ENCODE measurements around the gene NRG2. TPM values are rescaled to one million over a fixed set of nuclear protein-coding genes. Genes with fewer than 3 reads are reported as not detected.
A peak's percentile ranks its signal among the peaks of the same experiment; 100 is the strongest.

The NRG2 gene
- total and polyA plus RNA-seq, 10 donors, result 0.83 to 7.7 (median 4.4) TPM

DNA sequence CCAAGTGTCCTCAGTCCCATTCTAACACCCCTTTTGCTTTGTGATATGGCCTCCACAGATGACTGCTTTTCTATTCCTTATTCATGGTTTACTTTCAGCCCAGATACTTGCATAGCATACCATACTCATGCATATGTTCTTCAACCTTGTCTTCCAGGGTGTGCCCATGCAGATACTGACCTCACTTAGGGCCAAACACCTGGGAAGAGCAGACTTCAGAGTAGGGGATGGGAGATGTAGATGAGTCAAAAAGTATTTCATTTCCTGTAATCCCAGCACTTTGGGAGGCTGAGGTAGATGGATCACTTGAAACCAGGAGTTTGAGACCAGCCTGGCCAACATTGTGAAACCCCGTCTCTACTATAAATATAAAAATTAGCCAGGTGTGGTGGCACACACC, 58.3 kb downstream of the NRG2 start:
- no peak for DNase-seq
- peaks cover 0 to 11% (median 0%) of the 10 kb centered on the region in 7 donors for H3K27me3 ChIP-seq (replicated peaks in 1 of 7)
- intact Hi-C loops (cut with DNase I; ENCODE audit: low total_unique reads), result no loop called here
- WGBS, 5 donors, result 83 to 96% (median 94%) methylated on average over 1 of the region's 1 CpG
- H3K27ac ChIP-seq, result peak overlapping the region in 2 of 8 donors; percentile 29 to 46
- TF ChIP-seq POLR2AphosphoS5 (IDR thresholded peaks at IDR 0.05), result no peak
- TF ChIP-seq POLR2A (IDR thresholded peaks at IDR 0.05), result no peak
- H3K4me3 ChIP-seq, result no peak overlapping the region
- H3K9me3 ChIP-seq, result no peaks in the 10 kb centered on the region
- H3K36me3 ChIP-seq, result no peaks in the 10 kb centered on the region
- peaks cover 0 to 19% (median 9%) of the 10 kb centered on the region in 6 donors for H3K4me1 ChIP-seq

GRCh38 chr5:139982975-139983240, 60.2 kb downstream of the NRG2 start:
- TF ChIP-seq POLR2AphosphoS5 (IDR thresholded peaks at IDR 0.05) (no peak), CTCF (IDR thresholded peaks at IDR 0.05 in 8 of 11, conservative IDR thresholded peaks at IDR 0.05 in 3 of 11) (no peak), POLR2A (IDR thresholded peaks at IDR 0.05) (no peak)
- H3K27me3 ChIP-seq (replicated peaks in 1 of 7), result peaks cover 0 to 11% (median 0%) of the 10 kb centered on the region in 7 donors
- H3K36me3 ChIP-seq, result no peaks in the 10 kb centered on the region
- H3K4me1 ChIP-seq, result peaks cover 0 to 19% (median 9%) of the 10 kb centered on the region in 6 donors
- no peak overlapping the region for H3K27ac ChIP-seq
- no peak overlapping the region for H3K4me3 ChIP-seq
- intact Hi-C loops (cut with DNase I; ENCODE audit: low total_unique reads), result no loop called here
- H3K9me3 ChIP-seq, result no peaks in the 10 kb centered on the region
- DNase-seq, result no peak

DNA sequence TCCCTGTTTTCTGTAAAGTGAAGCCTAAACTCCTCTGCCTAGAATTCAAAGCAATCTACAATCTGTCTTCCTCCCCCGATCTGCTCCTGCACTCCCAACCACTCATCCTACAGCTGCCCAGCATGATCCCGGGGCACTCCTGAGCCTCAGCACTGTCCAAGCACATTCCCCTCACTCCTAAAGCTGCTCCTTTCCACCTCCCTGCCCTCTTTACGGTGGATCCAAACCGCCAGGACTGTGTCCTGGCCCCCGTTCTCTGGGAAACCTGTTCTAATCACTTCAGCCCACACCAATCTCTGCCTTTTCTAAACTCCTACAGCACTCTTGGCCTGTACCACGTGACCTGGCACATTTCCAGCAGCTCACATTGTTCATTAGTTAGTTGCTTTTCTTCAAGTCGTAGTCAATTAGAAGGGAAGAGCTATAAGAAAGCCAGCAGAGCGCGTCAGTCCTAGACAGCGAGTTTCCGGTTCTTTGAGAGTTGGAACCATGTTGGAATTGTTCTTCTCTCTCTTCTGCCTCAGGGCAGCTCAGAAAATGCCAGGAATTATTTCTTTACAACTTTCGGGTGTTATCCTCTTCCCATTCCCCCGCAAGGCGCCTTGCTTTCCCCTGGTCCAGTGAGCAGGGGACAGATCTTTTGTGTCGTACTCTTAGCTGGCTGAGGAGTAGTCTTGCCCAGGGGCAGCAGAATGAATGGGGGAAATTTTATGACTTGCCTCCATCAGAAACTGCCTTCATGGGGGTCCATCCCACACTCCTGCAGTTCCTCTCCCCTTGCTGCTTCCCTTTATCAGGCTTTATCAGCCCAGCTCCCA, 60.7 kb downstream of the NRG2 start:
- WGBS, 5 donors, result 74 to 81% (median 75%) methylated on average over 15 of the region's 15 CpGs
- H3K27me3 ChIP-seq (replicated peaks in 1 of 7), result peaks cover 0 to 11% (median 0%) of the 10 kb centered on the region in 7 donors
- intact Hi-C loops (cut with DNase I; ENCODE audit: low total_unique reads), result no loop called here
- TF ChIP-seq POLR2A (IDR thresholded peaks at IDR 0.05) (no peak), POLR2AphosphoS5 (IDR thresholded peaks at IDR 0.05) (no peak), CTCF (IDR thresholded peaks at IDR 0.05 in 8 of 11, conservative IDR thresholded peaks at IDR 0.05 in 3 of 11) (no peak)
- H3K9me3 ChIP-seq, result no peaks in the 10 kb centered on the region
- H3K36me3 ChIP-seq, result no peaks in the 10 kb centered on the region
- no peak overlapping the region for H3K4me3 ChIP-seq
- H3K4me1 ChIP-seq, result peaks cover 0 to 19% (median 9%) of the 10 kb centered on the region in 6 donors
- H3K27ac ChIP-seq, result no peak overlapping the region
- DNase-seq, result no peak

- DNase-seq, result no peak
- WGBS, 5 donors, result 77 to 100% (median 83%) methylated on average over 2 to 3 of the region's 3 CpGs
- Histone ChIP-seq H3K36me3 (no peaks in the 10 kb centered on the region), H3K27ac (no peak overlapping the region), H3K4me1 (peaks cover 0 to 13% (median 7%) of the 10 kb centered on the region in 6 donors), H3K27me3 (replicated peaks in 1 of 7) (peaks cover 0 to 11% (median 0%) of the 10 kb centered on the region in 7 donors), H3K4me3 (no peak overlapping the region), H3K9me3 (no peaks in the 10 kb centered on the region)
- intact Hi-C loops (cut with DNase I; ENCODE audit: low total_unique reads), result no loop called here
- no peak for TF ChIP-seq CTCF (IDR thresholded peaks at IDR 0.05 in 8 of 11, conservative IDR thresholded peaks at IDR 0.05 in 3 of 11)
- TF ChIP-seq POLR2AphosphoS5 (IDR thresholded peaks at IDR 0.05), result no peak
- TF ChIP-seq POLR2A (IDR thresholded peaks at IDR 0.05), result no peak
These were observed 62.3 kb downstream of the NRG2 start for GRCh38 chr5:139980765-139981164.
